ENCODE measurements around the gene POLN.
A peak's percentile ranks its signal among the peaks of the same experiment; 100 is the strongest.
"Not testable (repeated sequence)": the region's sequence is repeated elsewhere in the genome, so short reads cannot be mapped to it uniquely, and the experiment has no call there.

POLN gene

DNA sequence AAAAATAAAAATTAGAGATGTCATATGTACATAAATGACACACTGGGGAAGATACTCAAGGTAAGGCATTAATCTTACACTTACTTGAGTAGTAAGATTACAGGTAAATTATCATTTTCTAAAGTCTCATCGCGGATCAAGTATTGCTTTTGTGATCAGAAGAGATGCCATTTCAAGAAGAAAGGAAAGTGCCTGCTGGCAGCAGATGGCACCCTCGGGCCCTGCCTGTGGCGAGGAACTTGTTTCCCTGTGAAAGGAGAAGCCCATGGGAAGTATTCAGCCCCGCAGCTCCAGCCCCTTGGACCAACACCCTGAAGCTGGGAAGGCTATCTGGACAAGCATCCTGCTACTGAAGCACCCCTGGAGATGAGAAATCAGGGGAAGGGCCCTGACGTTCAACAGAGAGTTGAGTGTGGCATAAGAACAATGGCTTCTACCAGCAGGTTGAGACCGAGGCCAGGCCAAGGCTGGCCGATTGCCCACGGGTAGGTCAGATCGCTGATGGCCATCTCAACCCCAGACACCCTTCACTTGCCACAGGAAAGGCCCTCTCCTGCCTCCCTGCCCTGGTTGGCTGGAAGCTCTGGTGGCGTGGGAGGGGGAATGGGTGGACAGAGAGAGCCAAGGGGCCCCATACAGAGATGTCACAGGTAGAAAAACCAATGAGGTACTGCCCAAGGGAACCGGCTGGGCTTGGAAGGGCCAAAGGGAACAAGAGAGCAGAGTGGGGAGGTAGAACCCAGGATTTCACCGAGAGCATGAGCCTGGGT is 38.8 kb upstream of the POLN start:
- TF ChIP-seq, protein P1, sequence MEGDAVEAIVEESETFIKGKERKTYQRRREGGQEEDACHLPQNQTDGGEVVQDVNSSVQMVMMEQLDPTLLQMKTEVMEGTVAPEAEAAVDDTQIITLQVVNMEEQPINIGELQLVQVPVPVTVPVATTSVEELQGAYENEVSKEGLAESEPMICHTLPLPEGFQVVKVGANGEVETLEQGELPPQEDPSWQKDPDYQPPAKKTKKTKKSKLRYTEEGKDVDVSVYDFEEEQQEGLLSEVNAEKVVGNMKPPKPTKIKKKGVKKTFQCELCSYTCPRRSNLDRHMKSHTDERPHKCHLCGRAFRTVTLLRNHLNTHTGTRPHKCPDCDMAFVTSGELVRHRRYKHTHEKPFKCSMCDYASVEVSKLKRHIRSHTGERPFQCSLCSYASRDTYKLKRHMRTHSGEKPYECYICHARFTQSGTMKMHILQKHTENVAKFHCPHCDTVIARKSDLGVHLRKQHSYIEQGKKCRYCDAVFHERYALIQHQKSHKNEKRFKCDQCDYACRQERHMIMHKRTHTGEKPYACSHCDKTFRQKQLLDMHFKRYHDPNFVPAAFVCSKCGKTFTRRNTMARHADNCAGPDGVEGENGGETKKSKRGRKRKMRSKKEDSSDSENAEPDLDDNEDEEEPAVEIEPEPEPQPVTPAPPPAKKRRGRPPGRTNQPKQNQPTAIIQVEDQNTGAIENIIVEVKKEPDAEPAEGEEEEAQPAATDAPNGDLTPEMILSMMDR (conservative IDR thresholded peaks at IDR 0.05): peak; percentile 60
- H3K27ac ChIP-seq: no peak overlapping the region

DNA sequence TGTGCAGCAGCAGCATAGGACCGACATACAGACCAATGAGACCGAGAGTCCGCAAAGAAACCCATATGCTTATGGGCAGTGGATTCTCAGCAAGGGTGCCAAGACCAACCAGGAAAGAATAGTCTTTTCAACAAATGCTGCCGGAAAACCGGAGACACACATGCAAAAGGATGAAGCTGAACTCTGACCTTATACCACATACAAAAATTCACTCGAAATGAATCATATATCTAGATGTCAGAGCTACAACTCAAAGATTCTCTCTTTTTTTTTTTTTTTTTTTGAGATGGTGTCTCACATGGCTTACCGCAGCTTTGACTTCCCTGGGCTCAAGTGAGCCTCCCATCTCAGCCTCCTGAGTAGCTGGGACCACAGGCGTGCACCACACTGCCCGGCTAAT is 36.0 kb upstream of the POLN start:
- no peak overlapping the region for H3K27ac ChIP-seq
- TF ChIP-seq, protein P1 (conservative IDR thresholded peaks at IDR 0.05): no peak

DNA sequence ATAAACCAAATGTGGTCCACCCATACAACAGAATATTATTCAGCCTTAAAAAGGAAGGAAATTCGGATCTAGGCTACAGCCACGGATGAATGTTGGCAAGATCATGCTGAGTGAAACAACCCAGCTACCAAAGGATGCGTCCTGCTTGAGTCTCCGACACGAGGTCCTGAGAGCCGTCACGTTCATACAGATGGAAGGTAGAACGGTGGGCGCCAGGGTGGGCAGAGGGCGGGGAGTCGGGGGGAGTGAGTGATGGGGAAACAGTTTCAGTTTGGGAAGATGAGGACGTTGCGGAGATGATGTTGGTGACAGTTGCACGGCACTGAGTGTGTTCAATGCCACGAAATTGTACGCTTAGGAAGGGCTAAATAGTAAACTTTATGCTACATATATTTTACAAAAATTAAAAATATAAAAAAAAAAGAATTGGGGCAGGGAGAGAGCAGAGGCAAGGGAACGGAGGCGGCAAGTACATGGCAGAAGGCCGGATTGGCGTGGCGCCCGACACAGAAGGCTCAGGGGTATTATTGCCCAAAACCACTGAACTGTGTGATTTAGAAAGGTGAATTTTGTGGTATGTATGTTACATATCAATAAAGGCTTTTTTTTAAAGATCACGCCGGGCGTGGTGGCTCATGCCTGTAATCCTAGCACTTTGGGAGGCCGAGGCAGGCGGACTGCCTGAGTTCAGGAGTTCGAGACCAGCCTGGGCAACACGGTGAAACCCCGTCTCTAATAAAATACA is 34.8 kb upstream of the POLN start:
- TF ChIP-seq, protein P1 (conservative IDR thresholded peaks at IDR 0.05): no peak
- no peak overlapping the region for H3K27ac ChIP-seq

DNA sequence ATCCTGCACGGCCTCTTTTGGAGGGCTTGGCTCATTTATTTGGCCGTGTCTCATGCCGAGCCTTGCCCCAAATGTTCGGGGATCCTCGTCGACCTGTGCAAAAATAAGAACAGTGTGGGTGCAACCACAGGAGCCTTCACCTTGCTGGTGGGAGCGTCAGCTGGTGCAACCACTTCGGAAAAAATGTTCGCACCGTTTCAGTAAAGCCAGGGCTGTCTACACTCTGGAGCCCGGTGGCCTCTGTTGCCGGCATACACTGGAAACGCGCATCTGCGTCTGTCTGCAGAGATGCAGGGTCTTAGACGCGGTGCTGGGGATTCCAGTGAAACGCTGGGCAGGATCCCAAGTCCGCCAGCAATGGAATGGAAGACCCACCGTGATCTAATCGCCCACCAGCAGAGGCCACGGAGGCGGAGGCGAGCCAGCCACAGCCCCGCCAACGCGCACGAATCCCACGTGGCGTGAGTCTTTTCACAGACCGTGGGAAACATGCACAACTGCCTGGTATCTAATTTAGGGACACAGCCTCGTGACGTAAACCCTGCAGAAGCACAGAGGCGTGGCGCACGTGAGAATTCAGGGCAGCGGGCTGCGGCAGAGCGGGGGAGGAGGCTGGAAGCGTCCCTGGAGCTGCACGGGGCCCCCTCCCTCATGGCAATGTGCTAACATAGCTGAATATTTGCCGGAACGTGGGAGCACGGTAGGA is 33.8 kb upstream of the POLN start:
- no peak overlapping the region for H3K27ac ChIP-seq
- TF ChIP-seq, protein P1 (conservative IDR thresholded peaks at IDR 0.05): no peak

DNA sequence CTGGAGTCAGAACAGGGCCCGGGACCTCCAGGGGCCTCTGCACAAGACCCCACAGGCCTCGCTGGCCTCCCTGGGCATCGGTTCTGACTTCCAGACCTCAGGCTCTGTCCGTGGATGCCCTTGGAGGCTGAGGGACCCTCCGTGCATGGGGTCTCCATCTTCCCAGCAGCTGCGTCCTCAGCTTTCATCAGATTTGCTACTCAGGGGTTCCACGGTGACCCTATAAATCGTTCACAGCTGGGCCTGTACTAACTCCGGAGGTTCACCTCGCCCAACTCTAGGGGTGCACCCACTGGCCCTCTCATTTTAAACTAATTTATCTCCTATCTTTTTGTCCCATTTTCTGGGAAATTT is 33.1 kb upstream of the POLN start:
- H3K27ac ChIP-seq: not testable (repeated sequence)

DNA sequence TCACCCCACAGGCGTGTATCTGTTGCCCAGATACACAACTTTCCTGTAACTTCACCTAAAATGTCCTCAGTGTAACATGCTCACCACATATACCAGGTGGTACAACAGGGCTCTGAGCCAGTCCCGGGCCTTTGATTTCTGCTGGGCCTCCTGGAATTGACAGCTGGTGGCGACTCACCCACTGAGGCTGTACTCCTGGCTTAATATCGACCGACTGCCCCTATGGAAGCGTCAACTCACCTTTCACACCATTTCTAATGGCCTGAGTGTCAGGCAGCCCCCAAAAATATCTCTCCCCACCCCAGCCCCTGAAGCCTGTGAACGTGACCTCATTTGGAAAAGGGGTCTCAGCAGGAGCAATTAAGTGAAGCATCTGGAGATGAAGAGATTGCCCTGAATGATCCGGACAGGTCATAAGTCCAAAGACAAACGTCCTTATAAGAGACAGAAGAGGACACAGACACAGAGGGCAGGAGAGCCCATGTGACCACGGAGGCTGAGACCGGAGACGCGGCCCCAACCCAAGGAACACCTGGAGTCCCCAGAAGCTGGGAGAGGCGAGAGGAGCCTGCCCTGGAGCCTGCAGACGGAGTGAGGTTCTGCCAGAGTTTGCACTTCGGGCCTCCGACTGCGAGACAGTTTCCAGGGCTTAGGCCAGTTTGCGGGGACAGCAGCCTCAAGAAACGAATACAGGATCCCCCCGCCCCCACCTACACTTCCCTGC is 32.6 kb upstream of the POLN start:
- TF ChIP-seq, protein P1 (conservative IDR thresholded peaks at IDR 0.05): no peak
- H3K27ac ChIP-seq: no peak overlapping the region

DNA sequence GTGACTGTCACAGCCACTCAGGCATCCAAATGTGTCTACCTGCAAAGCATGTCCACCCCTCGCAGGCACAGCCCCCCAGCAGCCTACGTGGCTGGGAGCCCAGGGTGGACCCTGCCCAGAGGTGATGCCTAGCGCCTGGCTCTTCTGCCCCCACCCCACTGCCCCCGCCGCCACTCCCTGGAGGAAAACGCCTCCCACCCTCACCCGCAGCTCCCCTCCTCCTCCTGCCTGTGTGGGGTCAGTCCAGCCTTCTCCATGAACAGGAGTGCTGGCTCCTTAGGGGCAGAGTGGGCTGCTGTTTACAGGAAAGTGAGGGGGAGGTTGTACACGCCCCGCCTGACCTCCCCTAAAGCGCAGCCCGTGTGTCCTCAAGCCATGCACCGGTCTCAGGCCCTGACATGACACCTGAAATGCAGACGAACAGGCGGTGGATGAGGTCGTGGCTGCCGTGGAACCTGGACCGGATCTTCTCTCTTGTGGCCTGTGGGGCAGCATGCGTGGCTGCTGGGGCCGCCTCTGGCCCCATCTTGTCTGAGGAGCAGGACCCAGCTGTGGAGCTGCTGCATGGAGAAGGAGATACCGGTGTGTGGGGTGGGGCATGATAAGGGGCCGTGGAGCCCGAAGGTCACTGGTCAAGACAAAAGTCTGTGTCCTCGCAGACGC is 31.9 kb upstream of the POLN start:
- H3K27ac ChIP-seq: no peak overlapping the region
- TF ChIP-seq, protein P1 (conservative IDR thresholded peaks at IDR 0.05): no peak
